HK-2 (cell line): ENCODE data around the gene TBC1D10B.

Source experiments
- DNase-seq: peaks from one replicate; pipeline ENCODE4 v3.0.0-alpha.2; 2018; ENCODE audit not compliant: unreplicated experiment

Gene TBC1D10B, protein sequence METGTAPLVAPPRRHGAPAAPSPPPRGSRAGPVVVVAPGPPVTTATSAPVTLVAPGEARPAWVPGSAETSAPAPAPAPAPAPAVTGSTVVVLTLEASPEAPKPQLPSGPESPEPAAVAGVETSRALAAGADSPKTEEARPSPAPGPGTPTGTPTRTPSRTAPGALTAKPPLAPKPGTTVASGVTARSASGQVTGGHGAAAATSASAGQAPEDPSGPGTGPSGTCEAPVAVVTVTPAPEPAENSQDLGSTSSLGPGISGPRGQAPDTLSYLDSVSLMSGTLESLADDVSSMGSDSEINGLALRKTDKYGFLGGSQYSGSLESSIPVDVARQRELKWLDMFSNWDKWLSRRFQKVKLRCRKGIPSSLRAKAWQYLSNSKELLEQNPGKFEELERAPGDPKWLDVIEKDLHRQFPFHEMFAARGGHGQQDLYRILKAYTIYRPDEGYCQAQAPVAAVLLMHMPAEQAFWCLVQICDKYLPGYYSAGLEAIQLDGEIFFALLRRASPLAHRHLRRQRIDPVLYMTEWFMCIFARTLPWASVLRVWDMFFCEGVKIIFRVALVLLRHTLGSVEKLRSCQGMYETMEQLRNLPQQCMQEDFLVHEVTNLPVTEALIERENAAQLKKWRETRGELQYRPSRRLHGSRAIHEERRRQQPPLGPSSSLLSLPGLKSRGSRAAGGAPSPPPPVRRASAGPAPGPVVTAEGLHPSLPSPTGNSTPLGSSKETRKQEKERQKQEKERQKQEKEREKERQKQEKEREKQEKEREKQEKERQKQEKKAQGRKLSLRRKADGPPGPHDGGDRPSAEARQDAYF

DNA sequence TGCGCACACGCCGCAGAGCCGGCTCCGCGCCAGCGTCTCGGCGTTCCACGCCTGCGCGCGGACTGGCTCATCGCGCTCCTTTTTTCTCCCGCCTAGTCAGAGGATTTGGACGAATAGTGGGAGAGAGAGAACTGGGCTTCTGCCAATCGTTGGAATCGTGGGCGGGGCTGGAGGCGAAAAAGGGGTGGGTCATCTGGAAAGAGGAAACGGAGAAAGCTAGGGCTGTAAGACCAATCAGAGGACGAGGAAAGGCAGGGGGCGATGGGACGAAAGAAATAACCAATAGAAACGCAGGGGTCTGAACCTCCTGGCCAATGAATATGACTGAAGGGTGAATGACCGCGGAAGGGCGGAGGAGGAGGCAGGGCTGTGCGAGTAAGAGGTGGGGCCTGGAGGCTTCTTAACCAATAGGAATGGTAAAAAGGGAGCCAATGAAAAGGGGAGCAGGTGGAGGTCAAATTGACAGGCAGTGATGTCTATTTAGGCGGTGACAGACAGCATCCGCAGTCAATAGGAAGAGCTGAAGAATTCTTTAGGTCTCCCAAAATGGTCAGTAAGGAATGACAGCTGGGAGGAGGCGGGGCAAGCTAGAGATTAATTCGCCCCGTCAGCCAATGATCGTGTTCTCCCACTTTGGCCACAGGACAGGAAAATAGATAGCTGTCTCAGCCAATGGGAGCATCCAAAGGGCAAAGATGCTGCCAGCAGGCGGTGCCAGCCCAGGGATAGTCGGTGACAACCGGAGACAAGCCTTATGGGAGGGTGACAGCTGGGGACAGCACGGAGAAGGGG lies at the start of gene TBC1D10B:
Gene TBC1D10B, minus strand, starts transcription at position 39 of the 792 bp plus-strand sequence. CDS start 311 bp downstream, outside the sequence.
- DNase-seq = peak; percentile 96

DNA sequence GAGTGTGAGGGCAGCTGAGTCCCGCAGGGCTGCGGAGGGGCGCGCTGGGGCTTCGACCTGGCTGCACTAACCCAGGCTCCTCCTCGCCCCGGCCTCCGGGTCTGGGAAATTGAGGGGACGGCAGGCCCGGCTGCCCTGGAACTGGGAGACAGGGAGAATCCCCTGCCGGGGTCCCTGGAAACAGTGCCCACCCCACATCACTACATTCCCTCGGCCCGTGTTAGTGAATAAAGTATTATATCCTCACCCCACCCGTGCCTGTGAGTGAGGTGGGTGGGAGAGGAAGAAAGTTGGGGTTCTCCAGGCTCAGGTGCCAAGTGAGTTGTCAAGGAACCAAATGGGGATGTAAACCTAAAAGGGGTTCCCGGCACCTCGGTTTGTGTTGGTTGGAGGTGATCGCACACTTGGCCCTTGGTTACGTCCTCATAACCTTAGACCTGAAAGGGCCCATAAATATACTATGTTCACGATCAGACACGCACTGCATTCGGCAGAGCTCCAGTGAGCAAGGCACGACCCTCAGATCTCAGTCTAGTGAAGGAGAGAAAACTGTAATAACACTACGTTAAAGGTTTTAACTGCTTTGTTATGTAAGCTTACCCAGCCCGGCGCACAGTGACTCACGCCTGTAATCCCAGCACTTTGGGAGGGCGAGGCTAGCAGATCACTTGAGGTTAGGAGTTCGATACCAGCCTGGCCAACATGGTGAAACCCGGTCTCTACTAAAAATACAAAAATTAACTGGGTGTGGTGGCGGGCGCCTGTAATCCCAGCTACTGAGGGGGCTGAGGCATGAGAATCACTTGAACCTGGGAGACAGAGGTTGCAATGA lies 48.3 kb upstream of the TBC1D10B start:
- no peak for DNase-seq

DNA sequence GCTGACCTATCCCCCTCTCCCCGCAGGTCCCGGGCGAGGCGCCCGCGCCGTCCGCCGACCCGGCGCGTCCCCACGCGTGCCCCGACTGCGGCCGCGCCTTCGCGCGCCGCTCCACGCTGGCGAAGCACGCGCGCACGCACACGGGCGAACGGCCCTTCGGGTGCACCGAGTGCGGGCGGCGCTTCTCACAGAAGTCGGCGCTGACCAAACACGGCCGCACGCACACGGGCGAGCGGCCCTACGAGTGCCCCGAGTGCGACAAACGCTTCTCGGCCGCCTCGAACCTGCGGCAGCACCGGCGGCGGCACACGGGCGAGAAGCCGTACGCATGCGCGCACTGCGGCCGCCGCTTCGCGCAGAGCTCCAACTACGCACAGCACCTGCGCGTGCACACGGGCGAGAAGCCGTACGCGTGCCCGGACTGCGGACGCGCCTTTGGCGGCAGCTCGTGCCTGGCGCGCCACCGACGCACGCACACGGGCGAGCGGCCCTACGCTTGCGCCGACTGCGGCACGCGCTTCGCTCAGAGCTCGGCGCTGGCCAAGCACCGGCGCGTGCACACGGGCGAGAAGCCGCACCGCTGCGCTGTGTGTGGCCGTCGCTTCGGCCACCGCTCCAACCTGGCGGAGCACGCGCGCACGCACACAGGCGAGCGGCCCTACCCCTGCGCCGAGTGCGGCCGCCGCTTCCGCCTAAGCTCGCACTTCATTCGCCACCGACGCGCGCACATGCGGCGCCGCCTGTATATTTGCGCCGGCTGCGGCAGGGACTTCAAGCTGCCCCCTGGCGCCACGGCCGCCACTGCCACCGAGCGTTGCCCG lies 47.4 kb upstream of the TBC1D10B start:
- no peak for DNase-seq

DNA sequence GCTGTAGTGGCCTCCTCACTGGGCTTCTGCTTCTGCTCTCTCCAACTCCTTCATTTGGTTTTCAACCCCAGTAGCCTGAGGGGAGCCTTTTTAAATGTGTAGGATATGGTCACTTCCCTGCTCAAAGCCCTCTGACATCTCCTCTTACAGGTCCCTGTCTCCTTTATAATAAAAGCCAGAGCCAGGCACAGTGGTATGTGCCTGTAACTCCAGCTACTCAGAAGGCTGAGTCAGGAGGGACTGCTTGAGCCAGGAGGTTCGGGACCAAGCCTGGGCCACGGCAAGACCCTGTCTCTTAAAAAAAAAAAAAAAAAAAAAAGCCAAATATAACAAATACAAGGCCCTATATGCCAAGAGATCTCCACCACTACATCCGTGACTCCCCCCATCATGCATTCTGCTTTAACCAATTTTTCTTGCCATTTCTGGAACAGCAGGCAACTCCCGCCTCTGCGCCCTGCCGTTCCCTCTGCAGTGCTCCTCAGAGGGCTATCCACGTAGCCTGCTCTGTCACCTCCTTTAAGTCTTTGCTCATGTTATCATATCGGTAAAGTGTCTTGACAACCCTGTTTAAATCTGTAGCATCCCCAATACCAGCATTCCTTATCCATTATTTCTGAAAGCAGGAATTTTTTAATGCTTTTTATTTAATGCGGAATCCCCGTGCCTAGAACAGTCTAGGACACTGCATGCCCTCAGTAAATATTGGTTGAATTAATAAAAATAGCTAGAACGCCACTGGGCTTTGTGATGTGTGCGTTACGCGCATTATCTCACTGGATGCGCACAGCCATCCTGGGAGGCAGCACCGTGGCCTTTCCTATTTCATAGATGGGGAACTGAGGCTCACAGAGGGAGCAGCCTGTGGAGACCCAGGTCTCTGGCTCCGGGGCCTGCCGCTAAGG lies 46.6 kb upstream of the TBC1D10B start:
- no peak for DNase-seq

DNA sequence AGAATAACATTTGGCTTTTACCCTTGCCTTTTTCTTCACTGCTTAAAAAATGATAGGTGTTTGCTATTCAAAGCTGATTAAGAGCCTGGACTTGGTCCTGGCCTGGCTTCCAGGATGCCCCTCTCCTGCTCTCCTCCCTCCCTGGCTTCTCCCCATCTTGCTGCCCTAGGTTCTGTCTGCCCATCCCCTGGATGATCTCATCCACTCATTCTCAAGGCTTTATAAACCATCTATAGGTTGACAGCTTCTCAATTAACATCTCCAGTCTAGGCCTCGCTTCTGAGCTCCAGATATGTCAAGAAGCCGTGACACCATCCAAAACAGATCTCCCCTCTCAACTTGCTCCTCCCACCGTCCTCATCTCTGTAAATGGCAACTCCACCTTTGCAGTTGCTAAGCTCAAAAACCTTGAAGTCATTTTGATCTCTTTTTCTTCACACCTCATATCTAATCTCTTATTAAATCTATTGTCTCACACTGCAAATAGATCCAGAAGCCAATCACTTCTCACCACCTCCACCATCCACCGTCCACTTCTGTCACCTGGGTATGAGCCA lies 45.8 kb upstream of the TBC1D10B start:
- DNase-seq = no peak

DNA sequence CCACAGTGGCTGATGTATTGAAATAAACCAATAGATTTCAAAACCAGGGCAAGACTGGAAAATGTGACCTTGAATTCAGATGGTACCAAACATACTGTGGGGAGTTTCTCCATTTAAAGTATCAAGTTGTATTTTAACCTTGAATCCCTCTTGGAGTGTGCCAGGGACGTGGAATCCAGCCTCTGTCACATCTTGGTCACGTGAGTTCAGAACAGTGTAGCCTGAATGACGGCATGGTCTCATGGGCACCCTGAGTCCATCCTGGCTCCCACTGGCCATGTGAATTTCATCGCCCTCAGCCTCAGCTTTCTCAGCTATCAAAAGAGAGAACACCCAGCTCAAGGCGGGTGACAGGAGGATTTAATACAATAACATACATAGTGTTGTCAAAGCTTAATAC lies 43.9 kb upstream of the TBC1D10B start:
- no peak for DNase-seq

DNA sequence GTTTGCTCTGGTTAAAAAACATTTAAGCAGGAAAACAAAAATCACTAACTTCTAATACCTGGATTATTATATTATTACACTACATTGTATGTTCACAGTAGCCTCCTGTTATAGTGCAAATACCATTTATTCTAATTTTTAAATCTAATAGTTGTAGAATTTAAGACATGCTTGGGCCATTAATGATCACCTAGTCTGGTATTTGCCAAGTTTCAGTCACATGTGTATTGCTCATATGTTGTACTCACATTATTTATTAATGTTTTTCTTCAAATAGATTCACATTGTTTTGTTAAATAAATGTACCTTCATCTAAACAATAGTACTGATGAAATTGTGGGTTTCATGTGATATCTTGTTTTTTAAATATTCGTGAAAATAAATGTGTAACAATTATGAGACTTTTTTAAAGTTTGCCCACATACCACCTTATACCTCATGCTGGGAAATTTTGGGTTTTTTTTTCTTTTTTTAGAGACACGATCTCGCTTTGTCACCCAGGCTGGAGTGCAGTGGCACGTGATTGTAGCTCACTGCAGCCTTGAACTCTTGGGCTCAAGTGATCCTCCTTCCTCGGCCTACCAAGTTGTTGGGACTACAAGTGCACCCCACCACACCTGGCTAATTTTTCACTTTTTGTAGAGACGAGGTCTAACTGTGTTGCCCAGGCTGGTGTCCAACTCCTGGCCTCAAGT lies 43.0 kb upstream of the TBC1D10B start:
- DNase-seq = no peak

DNA sequence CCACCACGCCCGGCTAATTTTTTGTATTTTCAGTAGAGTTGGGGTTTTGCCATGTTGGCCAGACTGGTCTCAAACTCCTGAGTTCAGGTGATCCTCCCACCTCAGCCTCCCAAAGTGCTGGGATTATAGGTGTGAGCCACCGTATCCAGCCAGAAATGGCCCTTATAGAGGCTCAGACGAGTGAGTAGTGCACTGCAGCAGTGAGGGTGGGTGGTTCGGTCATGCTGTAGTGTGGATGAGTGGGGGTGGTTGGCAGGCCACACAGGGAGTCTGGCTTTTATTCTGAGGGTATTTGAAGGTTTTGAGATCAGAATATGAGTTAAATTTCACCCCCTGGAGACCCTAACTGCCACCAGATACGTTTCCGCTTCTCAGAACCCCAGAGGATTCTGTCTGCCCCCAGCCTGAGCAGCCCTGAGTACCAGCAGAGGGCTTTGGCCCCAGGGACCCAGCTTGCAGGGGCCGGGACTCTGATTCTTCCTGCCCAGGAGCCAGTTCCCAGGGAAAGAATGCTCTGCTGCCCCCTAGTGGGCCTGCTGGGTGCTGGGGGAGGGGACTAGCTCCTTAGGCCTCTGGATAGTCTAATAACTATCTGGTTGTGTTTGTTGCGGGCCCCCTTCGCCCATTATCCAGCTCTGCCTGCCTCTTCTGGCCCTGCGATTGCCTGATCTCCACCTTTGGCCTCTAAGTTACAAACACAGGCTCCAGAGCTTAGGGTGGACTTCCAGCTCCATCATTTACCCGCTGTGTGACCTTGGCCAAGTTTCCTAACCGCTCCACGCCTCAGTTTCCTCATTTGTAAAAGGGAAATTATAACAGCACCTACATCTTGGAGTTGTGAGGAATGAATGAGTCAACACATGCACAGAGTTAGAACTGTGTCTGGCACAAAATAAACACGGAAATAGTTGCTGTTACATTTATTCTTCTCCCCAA lies 39.1 kb upstream of the TBC1D10B start:
- peak; percentile 84 for DNase-seq

DNA sequence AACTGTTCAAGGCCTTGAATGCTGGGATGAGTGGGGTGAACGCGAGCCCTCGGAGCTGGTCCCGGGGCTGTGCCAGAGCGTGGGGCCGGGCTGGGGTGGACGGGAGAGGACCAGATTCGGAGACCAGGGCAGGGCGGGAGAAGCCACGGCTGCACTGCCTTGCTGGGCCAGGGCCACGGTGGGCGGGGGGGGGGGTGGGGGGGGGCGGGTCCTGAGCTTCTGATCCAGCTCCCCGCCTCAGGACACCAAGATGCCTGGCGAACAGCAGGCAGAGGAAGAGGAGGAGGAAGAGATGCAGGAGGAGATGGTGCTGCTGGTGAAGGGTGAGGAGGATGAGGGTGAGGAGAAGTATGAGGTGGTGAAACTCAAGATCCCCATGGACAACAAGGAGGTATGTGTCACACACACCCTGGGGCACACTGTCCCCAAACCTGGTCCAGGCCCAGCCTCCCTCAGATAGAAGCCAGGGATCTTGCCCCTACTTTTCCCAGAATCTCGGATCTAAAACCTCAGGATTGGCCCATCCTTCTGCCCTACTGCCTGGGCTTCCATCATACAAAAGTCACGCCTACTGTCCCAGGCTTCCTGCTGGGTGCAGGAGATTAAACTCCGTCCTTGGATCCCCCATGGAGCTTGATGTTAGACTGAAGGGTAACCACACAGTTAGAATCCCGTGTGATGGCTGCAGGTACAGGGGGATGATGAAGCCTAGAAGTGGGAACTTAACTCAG lies 37.7 kb upstream of the TBC1D10B start:
- DNase-seq = no peak

DNA sequence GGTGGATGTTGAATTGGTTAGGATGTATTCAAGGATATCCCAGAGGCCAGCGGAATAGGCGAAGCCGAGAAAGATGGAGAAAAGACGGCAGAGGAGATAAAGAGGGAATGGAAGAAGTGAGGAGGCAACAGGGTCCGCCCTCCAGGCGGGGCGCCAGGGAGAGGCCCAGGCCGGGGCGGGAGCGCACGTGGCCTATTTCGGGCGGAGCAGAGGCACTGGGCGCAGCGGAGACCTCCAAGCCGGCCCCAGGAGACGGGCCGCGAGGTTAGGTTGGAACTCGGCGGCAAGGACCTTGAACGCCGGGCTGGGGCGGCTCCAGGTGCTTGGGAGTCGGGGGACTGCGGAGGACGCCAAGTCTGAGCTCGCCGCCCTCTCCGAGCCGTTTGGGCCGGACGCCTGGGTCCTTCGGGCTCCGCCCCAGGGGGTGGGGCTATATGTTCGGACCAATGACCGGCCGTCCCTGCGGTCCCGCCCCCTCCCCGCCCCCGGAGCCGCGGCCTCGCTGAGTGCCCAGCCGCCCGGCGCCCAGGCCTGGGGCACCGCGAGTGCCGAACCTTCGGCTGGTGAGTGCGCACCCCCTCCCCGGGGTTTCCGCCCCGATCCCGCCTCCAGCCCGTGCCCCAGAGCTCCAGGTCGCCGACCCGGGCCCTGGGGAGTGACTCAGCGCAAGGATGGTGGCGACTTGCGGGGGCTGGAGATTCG lies 37.0 kb upstream of the TBC1D10B start, which contains the start of gene ZNF771:
Gene ZNF771, plus strand, starts transcription at position 505 of the 702 bp plus-strand sequence. CDS start 448 bp downstream, outside the sequence.
- peak; percentile 88 for DNase-seq

DNA sequence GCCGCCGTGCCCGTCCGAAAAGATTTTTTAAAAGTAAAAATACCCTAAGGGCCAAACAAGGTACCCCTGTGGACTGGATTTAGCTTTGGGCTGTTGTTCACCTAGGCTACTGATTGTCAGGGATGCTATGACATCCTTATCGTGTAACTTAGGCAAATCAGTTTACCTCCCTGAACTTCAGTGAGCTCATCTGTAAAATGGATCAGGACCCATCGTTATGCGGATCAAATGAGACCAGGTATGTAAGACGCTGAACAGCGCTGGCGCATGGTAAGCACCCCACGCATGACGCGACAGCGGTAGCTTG lies 36.5 kb upstream of the TBC1D10B start:
- no peak for DNase-seq

DNA sequence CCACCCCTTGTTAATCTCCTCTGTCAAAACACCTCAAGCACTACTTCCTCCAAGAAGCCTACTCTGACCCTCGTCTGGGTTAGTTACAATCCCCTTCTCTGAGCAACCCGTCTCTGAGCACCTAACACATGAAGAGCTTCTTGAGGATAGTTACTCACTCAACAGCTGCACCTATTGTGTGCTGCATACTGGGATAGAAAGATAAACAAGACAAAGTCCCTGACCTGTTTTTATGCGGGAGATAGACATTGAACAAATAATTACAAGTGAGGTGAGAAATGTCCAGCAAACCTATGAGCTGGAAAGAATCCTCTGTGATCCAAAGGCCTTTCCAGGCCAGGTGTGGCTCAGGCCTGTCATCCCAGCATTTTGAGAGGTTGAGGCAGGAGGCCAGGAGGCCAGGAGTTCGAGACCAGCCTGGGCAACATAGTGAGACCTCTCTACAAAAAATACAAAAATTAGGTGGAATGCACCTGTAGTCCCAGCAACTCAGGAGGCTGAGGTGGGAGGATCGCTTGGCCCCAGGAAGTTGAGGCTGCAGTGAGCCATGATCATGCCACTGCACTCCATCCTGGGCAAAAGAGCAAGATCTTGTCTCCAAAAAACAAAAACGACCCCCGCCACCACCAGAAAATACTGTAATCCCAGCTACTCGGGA lies 31.6 kb upstream of the TBC1D10B start:
- no peak for DNase-seq

DNA sequence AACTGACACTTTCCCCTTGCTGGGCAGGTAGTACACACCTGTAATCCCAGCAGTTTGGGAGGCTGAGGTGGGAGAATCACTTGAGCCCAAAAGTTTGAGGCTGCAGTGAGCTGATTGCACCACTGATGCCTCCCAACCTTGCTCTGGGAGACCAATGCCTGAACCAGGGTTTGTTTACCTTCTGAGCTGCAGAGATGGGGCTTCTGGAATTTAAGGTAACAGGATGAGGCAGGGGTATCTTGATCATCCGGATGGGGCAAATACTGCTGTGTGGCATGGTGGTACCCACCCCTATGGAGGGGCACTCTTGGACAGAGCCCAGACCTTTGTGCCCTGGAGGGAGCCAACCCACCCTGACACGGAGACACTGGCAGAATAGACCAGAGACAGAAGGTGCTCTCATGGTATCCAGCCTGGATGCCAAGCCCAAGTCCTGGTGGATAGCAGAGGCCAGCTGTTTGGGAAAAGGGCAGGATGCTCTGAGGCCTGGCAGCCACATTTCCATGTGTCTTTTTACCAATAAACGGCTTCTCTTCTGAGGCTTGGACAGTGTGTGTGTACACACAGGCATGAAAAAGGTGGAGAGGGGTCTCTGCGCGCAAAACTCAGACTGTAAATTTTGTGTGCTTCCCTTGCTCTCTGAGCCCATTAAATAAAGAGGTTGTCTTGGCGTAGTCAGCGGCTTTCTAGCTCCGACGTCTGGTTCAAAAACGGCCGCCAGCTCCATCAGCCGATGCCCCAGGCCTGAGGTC lies 29.3 kb upstream of the TBC1D10B start:
- DNase-seq = no peak

DNA sequence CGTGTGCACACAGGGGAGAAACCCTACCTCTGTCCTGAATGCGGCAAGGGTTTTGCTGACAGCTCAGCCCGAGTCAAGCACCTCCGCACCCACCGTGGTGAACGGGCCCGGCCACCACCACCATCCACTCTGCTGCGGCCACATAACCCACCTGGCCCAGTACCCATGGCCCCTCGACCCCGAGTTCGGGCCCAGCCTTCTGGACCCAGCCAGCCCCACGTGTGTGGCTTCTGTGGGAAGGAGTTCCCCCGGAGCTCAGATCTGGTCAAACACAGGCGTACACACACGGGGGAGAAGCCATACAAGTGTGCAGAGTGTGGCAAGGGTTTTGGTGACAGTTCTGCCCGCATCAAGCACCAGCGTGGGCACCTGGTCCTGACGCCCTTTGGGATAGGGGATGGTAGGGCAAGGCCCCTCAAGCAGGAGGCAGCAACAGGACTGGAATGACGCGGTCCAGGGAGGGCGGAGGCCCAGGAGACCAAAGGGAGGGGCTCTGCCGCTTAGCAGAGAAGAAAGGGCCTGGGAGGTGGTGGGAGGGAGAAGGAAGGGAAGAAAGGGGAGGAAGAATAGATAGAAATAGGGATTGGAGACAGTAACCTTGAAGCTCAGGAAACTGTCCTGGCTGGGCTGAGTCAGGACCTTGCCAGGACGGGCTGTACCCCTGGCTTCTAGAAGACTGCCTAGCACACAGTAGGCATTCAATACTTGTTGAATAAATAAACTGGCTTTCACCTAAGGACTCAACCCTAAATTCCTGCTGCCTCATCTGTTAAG lies 28.6 kb upstream of the TBC1D10B start:
- DNase-seq = no peak
